Neuronal stem cell (in vitro differentiated cells): ENCODE results near the gene ZBTB25.

ENCODE experiments used
- DNase-seq: peaks from one replicate; pipeline ENCODE4 v3.0.0-alpha.2; 2013; ENCODE audit warnings: low spot score
- H2AFZ ChIP-seq: one replicate; pipeline ENCODE4 v1.6.1; 2013; ENCODE audit warnings: mild to moderate bottlenecking, low read length, inconsistent platforms
- H2AK5ac ChIP-seq: 2 replicates; pipeline ENCODE4 v1.6.1; 2013; ENCODE audit warnings: low read depth, mild to moderate bottlenecking, inconsistent platforms, low read length, moderate library complexity, mixed read lengths
- H2BK120ac ChIP-seq: 2 replicates; pipeline ENCODE4 v1.6.1; 2013; ENCODE audit warnings: low read depth, mild to moderate bottlenecking, inconsistent platforms, low read length, moderate library complexity, mixed read lengths
- H2BK12ac ChIP-seq: one replicate; pipeline ENCODE4 v1.6.1; 2013; ENCODE audit warnings: low read length, inconsistent platforms
- H2BK15ac ChIP-seq: 2 replicates; pipeline ENCODE4 v1.6.1; 2013; ENCODE audit warnings: mild to moderate bottlenecking, low read length, inconsistent platforms, mixed read lengths
- H2BK5ac ChIP-seq: one replicate; pipeline ENCODE4 v1.6.1; 2013; ENCODE audit warnings: inconsistent platforms, mild to moderate bottlenecking, low read length, moderate library complexity
- H3K14ac ChIP-seq: one replicate; pipeline ENCODE4 v1.6.1; 2013; ENCODE audit warnings: low read length, inconsistent platforms
- H3K18ac ChIP-seq: 2 replicates; pipeline ENCODE4 v1.6.1; 2013; ENCODE audit warnings: low read length, inconsistent platforms
- H3K23ac ChIP-seq: 2 replicates; pipeline ENCODE4 v1.6.1; 2013; ENCODE audit warnings: low read depth, mild to moderate bottlenecking, mixed read lengths, low read length, inconsistent platforms; ENCODE audit not compliant: poor library complexity
- H3K27ac ChIP-seq: replicated peaks from 3 replicates; pipeline ENCODE4 v1.5.1; 2013; ENCODE audit warnings: low read length, inconsistent platforms
- H3K27me3 ChIP-seq, 3 experiments: 2 replicates each; pipeline ENCODE4 v1.6.1; 2013; ENCODE audit warnings: low read length in 3 of 3, mild to moderate bottlenecking in 2 of 3, inconsistent platforms in 1 of 3, low read depth in 1 of 3, mixed read lengths in 1 of 3, moderate library complexity in 1 of 3; ENCODE audit not compliant: control insufficient read depth in 3 of 3, insufficient read depth in 3 of 3
- H3K36me3 ChIP-seq, 2 donors: replicated peaks in 1 of 2; 2 replicates each; pipeline ENCODE4 v1.6.1; 2013; ENCODE audit warnings: low read length in 2 of 2; ENCODE audit not compliant: control insufficient read depth in 2 of 2, insufficient read depth in 2 of 2
- H3K4ac ChIP-seq: 2 replicates; pipeline ENCODE4 v1.6.1; 2013; ENCODE audit warnings: inconsistent platforms, mild to moderate bottlenecking, low read length, moderate library complexity
- H3K4me1 ChIP-seq, 2 donors: 1 replicate in 1 of 2; 2 replicates in 1 of 2; pipeline ENCODE4 v1.6.1; 2013; ENCODE audit warnings: low read length in 2 of 2, low read depth in 1 of 2; ENCODE audit not compliant: control insufficient read depth in 2 of 2, insufficient read depth in 1 of 2
- H3K4me2 ChIP-seq: one replicate; pipeline ENCODE4 v1.6.1; 2013; ENCODE audit warnings: mild to moderate bottlenecking, low read length, inconsistent platforms; ENCODE audit not compliant: insufficient read depth, poor library complexity, severe bottlenecking
- H3K4me3 ChIP-seq, 2 donors: 2 replicates each; pipeline ENCODE4 v1.5.1; 2013; ENCODE audit warnings: low read length in 2 of 2, mild to moderate bottlenecking in 2 of 2, inconsistent platforms in 1 of 2, moderate library complexity in 1 of 2
- H3K79me1 ChIP-seq: one replicate; pipeline ENCODE4 v1.6.1; 2013; ENCODE audit warnings: low read depth, mild to moderate bottlenecking, inconsistent platforms, low read length, moderate library complexity
- H3K9ac ChIP-seq: one replicate; pipeline ENCODE4 v1.6.1; 2013; ENCODE audit warnings: mild to moderate bottlenecking, low read depth, low read length, inconsistent platforms; ENCODE audit not compliant: poor library complexity
- H3K9me3 ChIP-seq, 2 donors: replicated peaks in 1 of 2; 2 replicates each; pipeline versions ENCODE3 to v1.6.1; 2013; ENCODE audit warnings: low read length in 2 of 2, mild to moderate bottlenecking in 2 of 2, inconsistent platforms in 1 of 2, low read depth in 1 of 2, mixed read lengths in 1 of 2, moderate library complexity in 1 of 2; ENCODE audit not compliant: control insufficient read depth in 2 of 2, insufficient read depth in 1 of 2
- H4K8ac ChIP-seq: one replicate; pipeline ENCODE4 v1.6.1; 2013; ENCODE audit warnings: low read depth, mild to moderate bottlenecking, inconsistent platforms, low read length, moderate library complexity
- H4K91ac ChIP-seq: one replicate; pipeline ENCODE4 v1.6.1; 2013; ENCODE audit warnings: low read length, low read depth, mild to moderate bottlenecking, inconsistent platforms; ENCODE audit not compliant: poor library complexity
- WGBS, 2 donors: extraction: QIAGEN DNeasy Blood & Tissue Kit; methylation state at CpG; one replicate each; pipeline ENCODE4 v1.1.7; 2013; ENCODE audit warnings: missing lambda C conversion rate in 2 of 2, mixed read lengths in 1 of 2; ENCODE audit not compliant: insufficient read length in 2 of 2, insufficient replicate concordance in 1 of 2; ENCODE audit errors: extremely low coverage in 2 of 2; 5-methylcytosine and 5-hydroxymethylcytosine counted together

The ZBTB25 gene

GRCh38 chr14:64439141-64439540, 64.5 kb downstream of the ZBTB25 start:
- Histone ChIP-seq H2AFZ (no peak overlapping the region), H3K14ac (no peak overlapping the region), H2BK5ac (no peak overlapping the region), H4K91ac (no peak overlapping the region), H3K27me3 (no peaks in the 10 kb centered on the region), H2BK12ac (no peak overlapping the region), H3K9ac (no peak overlapping the region), H4K8ac (no peak overlapping the region), H2AK5ac (no peak overlapping the region), H3K79me1 (no peaks in the 10 kb centered on the region), H2BK120ac (no peak overlapping the region), H3K18ac (no peak overlapping the region), H3K27ac (no peak overlapping the region), H3K36me3 (peaks cover 33 to 91% of the 10 kb centered on the region in 2 donors), H3K23ac (no peak overlapping the region), H3K4ac (no peak overlapping the region), H3K4me2 (no peak overlapping the region), H3K9me3 (no peaks in the 10 kb centered on the region), H3K4me3 (no peak overlapping the region), H3K4me1 (no peaks in the 10 kb centered on the region), H2BK15ac (no peak overlapping the region)
- DNase-seq: no peak
- no CpG with 5 or more reads among the region's 6 CpGs for WGBS, 2 donors

DNA sequence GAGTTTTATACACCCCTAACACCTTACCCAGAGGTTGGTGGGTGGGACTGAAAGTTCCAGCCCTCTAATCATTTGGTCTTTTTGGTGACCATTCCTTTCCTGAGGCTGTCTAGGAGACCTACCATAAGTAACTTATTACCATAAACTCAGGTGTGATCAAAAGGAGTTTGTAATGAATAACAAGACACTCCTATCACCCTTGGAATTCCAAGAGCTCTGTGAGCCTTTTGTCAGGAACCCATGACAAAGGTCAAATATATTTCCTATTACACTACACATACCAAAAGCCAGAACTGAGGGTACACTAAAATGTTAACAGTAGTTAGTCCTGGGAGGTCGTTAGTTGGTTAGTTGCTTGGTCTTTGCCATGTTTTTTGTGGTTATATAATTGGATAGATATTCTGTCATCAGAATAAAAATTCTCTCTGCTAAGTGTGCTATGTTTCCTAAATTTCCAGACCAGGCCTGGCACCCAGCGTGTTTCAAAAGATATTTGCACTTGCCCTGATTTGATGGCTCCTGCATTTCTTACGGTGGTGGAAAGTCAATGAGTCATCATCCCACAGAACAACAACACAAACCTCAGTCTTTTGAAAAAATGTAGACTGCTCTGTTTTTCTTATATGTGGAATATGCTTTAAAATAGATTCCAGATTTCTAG, 65.3 kb downstream of the ZBTB25 start:
- Histone ChIP-seq H2BK5ac (no peak overlapping the region), H3K27ac (no peak overlapping the region), H3K23ac (no peak overlapping the region), H3K18ac (no peak overlapping the region), H3K9ac (no peak overlapping the region), H3K27me3 (no peaks in the 10 kb centered on the region), H2BK12ac (no peak overlapping the region), H3K4me1 (no peaks in the 10 kb centered on the region), H3K4me2 (no peak overlapping the region), H2BK15ac (no peak overlapping the region), H3K4ac (no peak overlapping the region), H3K14ac (no peak overlapping the region), H2BK120ac (no peak overlapping the region), H3K9me3 (no peaks in the 10 kb centered on the region), H2AFZ (no peak overlapping the region), H3K79me1 (no peaks in the 10 kb centered on the region), H3K36me3 (peaks cover 31 to 92% of the 10 kb centered on the region in 2 donors), H4K91ac (no peak overlapping the region), H4K8ac (no peak overlapping the region), H3K4me3 (no peak overlapping the region), H2AK5ac (no peak overlapping the region)
- no CpG with 5 or more reads among the region's 3 CpGs for WGBS, 2 donors
- DNase-seq: no peak

GRCh38 chr14:64434528-64434927, 69.1 kb downstream of the ZBTB25 start:
- Histone ChIP-seq H3K4me1 (no peaks in the 10 kb centered on the region), H3K18ac (no peak overlapping the region), H3K9me3 (no peaks in the 10 kb centered on the region), H3K4me2 (no peak overlapping the region), H3K36me3 (peaks cover 25 to 93% of the 10 kb centered on the region in 2 donors), H2BK12ac (no peak overlapping the region), H2BK5ac (no peak overlapping the region), H3K9ac (no peak overlapping the region), H3K27ac (no peak overlapping the region), H3K79me1 (no peaks in the 10 kb centered on the region), H3K14ac (no peak overlapping the region), H3K27me3 (no peaks in the 10 kb centered on the region), H4K8ac (no peak overlapping the region), H2BK15ac (no peak overlapping the region), H3K4me3 (no peak overlapping the region), H3K4ac (no peak overlapping the region), H3K23ac (no peak overlapping the region), H2AK5ac (no peak overlapping the region), H2BK120ac (no peak overlapping the region), H4K91ac (no peak overlapping the region), H2AFZ (no peak overlapping the region)
- no peak for DNase-seq
- WGBS, 2 donors: 100% methylated on average over 1 of the region's 3 CpGs; no CpG with 5 or more reads in 1 of the 2 donors

GRCh38 chr14:64423987-64424386, 79.7 kb downstream of the ZBTB25 start:
- no peak overlapping the region for H3K4me3 ChIP-seq

More at GRCh38 chr14:64423987-64424386, 79.7 kb downstream of the ZBTB25 start:
- Histone ChIP-seq H2BK120ac (no peak overlapping the region), H3K14ac (no peak overlapping the region), H3K27me3 (no peaks in the 10 kb centered on the region), H3K36me3 (peaks cover 32 to 92% of the 10 kb centered on the region in 2 donors), H3K4ac (no peak overlapping the region), H4K8ac (no peak overlapping the region), H3K27ac (no peak overlapping the region), H2BK15ac (no peak overlapping the region), H2AK5ac (no peak overlapping the region), H2BK12ac (no peak overlapping the region), H4K91ac (no peak overlapping the region), H3K9me3 (no peaks in the 10 kb centered on the region), H3K4me1 (peaks cover 1 to 3% of the 10 kb centered on the region in 2 donors), H2AFZ (no peak overlapping the region), H3K9ac (no peak overlapping the region), H3K79me1 (no peaks in the 10 kb centered on the region), H2BK5ac (no peak overlapping the region), H3K18ac (no peak overlapping the region), H3K23ac (no peak overlapping the region), H3K4me2 (no peak overlapping the region)
- WGBS, 2 donors: no CpG with 5 or more reads among the region's 6 CpGs
- DNase-seq: no peak
